A673 (cell line): ENCODE data around the gene ZNF564. TPM values are rescaled to one million over a fixed set of nuclear protein-coding genes. Genes with fewer than 3 reads are reported as not detected.

Experiments used
- BruUV-seq: library from RNA; stranded (reverse); fragments of 400-500 nt; replicated peaks from 2 replicates; lab custom pipeline; 2021; lab: Mats Ljungman, UMichigan
- CTCF ChIA-PET: fragments of 300-600 bp; sonication (Branson Sonifier 250); formaldehyde crosslinking; loops from one replicate; lab custom pipeline; 2022; ENCODE audit warnings: antibody characterized with exemption; lab: Charles Lee
- POLR2A ChIA-PET: fragments of 300-600 bp; sonication (Branson Sonifier 250); formaldehyde crosslinking; loops from one replicate; lab custom pipeline; 2022; ENCODE audit warnings: antibody characterized with exemption; ENCODE audit not compliant: low non-redundant PET; lab: Charles Lee
- DNase-seq: peaks from one replicate; pipeline ENCODE4 v3.0.0-alpha.2; 2015; ENCODE audit warnings: low spot score
- H3K27ac ChIP-seq: fragments of 200-600 bp; sonication (generic); 2 replicates; pipeline ENCODE4 v1.5.1; 2016; ENCODE audit warnings: mixed run types, low read depth, mild to moderate bottlenecking, mixed read lengths, antibody characterized with exemption, low read length; ENCODE audit not compliant: poor library complexity, severe bottlenecking
- H3K27me3 ChIP-seq: fragments of 200-600 bp; sonication (generic); replicated peaks from 2 replicates; pipeline ENCODE4 v1.6.1; 2017; ENCODE audit warnings: mixed run types, low read depth, mild to moderate bottlenecking, mixed read lengths, antibody characterized with exemption, low read length; ENCODE audit not compliant: insufficient read depth, poor library complexity
- H3K36me3 ChIP-seq: fragments of 200-600 bp; sonication (generic); 2 replicates; pipeline ENCODE4 v1.6.1; 2016; ENCODE audit warnings: mixed run types, mild to moderate bottlenecking, mixed read lengths, antibody characterized with exemption, low read length; ENCODE audit not compliant: insufficient read depth, poor library complexity, severe bottlenecking
- H3K4me1 ChIP-seq: fragments of 200-600 bp; sonication (generic); 2 replicates; pipeline ENCODE4 v1.6.1; 2017; ENCODE audit warnings: mixed run types, mild to moderate bottlenecking, mixed read lengths, antibody characterized with exemption, low read length; ENCODE audit not compliant: insufficient read depth, poor library complexity, severe bottlenecking
- H3K4me3 ChIP-seq: fragments of 200-600 bp; sonication (generic); 2 replicates; pipeline ENCODE4 v1.5.1; 2016; ENCODE audit warnings: low read depth, mixed run types, mild to moderate bottlenecking, mixed read lengths, low read length; ENCODE audit not compliant: poor library complexity, severe bottlenecking
- H3K9me3 ChIP-seq: fragments of 200-600 bp; sonication (generic); 2 replicates; pipeline ENCODE4 v1.6.1; 2016; ENCODE audit warnings: mixed run types, low read depth, mild to moderate bottlenecking, mixed read lengths, antibody characterized with exemption, low read length; ENCODE audit not compliant: poor library complexity, severe bottlenecking
- EZH2 ChIP-seq: fragments of 200-600 bp; sonication (generic); IDR thresholded peaks from 2 replicates; pipeline ENCODE4 v1.6.1; 2017; ENCODE audit warnings: borderline replicate concordance, low read depth, mild to moderate bottlenecking, mixed read lengths, antibody characterized with exemption, low read length; ENCODE audit not compliant: poor library complexity, severe bottlenecking
- intact Hi-C: fragments of 100-400 bp; cut with micrococcal nuclease; formaldehyde crosslinking; loops from one replicate; pipeline ENCODE4 v1.10.0; 2022; ENCODE audit not compliant: unreplicated experiment
- total RNA-seq: library from RNA; stranded (reverse); gene quantifications from 2 replicates; pipeline ENCODE4 v1.2.3, GENCODE V29; 2021
- TF ChIP-seq, protein P1 (sequence below): fragments of 300-800, 200-600 bp; sonication (generic); conservative IDR thresholded peaks from 2 replicates; pipeline ENCODE4 v1.5.1; 2017; ENCODE audit warnings: low read depth, mild to moderate bottlenecking, antibody characterized with exemption, low read length, moderate library complexity, mixed read lengths

Gene ZNF564
- total RNA-seq, 1 experiment from 2014 or later: 6.3 TPM

DNA sequence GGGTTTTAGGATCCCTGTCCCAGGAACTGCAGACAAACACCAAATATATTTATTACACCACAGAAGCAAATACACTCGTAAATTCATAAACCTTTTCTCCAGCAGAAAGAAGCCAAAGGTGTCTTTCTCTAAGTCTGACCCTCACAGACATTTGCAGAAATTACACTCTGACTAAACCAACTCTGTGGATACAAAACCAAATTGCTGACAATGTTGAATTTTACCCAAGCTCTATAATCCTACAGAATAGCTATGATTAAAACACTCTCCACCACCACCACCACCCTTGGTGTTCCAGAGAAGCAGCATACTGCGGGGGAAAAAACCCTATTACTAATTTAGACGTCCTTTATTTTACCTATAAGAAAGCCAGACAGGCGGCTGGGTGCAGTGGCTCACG is 5.2 kb downstream of the ZNF564 start:
- BruUV-seq: no TSS peak
- H3K36me3 ChIP-seq: peaks cover 15% of the 10 kb centered on the region

DNA sequence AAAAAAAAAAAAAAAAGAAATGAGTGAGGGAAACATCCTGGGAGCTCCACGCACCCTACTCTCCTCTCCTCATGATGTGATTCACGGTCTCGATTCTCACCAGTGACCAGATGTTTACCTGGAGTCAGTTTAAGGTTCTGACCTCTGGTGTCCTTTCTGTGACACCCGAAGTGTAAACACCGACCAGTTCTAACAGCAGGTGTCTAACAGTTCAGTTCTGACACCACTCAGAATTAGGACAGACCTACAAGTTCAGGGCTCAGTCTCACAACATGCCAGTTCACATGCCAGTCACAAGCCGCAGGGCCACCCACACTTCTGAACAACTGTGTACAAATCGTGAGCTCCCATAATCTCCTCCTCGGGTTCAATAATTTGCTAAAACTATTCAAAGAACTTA is 6.0 kb downstream of the ZNF564 start:
- DNase-seq: no peak
- Histone ChIP-seq H3K36me3 (peaks cover 15% of the 10 kb centered on the region), H3K27me3 (no peaks in the 10 kb centered on the region), H3K27ac (no peak overlapping the region), H3K9me3 (peaks cover 6% of the 10 kb centered on the region), H3K4me3 (no peak overlapping the region), H3K4me1 (no peaks in the 10 kb centered on the region)
- TF ChIP-seq, protein P1, sequence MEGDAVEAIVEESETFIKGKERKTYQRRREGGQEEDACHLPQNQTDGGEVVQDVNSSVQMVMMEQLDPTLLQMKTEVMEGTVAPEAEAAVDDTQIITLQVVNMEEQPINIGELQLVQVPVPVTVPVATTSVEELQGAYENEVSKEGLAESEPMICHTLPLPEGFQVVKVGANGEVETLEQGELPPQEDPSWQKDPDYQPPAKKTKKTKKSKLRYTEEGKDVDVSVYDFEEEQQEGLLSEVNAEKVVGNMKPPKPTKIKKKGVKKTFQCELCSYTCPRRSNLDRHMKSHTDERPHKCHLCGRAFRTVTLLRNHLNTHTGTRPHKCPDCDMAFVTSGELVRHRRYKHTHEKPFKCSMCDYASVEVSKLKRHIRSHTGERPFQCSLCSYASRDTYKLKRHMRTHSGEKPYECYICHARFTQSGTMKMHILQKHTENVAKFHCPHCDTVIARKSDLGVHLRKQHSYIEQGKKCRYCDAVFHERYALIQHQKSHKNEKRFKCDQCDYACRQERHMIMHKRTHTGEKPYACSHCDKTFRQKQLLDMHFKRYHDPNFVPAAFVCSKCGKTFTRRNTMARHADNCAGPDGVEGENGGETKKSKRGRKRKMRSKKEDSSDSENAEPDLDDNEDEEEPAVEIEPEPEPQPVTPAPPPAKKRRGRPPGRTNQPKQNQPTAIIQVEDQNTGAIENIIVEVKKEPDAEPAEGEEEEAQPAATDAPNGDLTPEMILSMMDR: no peak
- no peak for TF ChIP-seq EZH2
- BruUV-seq: no TSS peak
- ChIA-PET CTCF (interaction anchor here (0.5 kb wide), 1 partner anchor 70 kb away, joined by 3 read pairs; no protein-coding TSS in a partner anchor), POLR2A (no interaction called here)
- intact Hi-C loops: no loop called here

More for the DNA sequence above, 5.2 kb downstream of the ZNF564 start:
- TF ChIP-seq, protein P1: no peak
- TF ChIP-seq EZH2: no peak
- H3K4me1 ChIP-seq: no peaks in the 10 kb centered on the region
- CTCF ChIA-PET: no interaction called here
- POLR2A ChIA-PET: no interaction called here
- H3K4me3 ChIP-seq: no peak overlapping the region
- no peak overlapping the region for H3K27ac ChIP-seq
- H3K27me3 ChIP-seq: no peaks in the 10 kb centered on the region
- no peak for DNase-seq
- peaks cover 6% of the 10 kb centered on the region for H3K9me3 ChIP-seq
- intact Hi-C loops: no loop called here

DNA sequence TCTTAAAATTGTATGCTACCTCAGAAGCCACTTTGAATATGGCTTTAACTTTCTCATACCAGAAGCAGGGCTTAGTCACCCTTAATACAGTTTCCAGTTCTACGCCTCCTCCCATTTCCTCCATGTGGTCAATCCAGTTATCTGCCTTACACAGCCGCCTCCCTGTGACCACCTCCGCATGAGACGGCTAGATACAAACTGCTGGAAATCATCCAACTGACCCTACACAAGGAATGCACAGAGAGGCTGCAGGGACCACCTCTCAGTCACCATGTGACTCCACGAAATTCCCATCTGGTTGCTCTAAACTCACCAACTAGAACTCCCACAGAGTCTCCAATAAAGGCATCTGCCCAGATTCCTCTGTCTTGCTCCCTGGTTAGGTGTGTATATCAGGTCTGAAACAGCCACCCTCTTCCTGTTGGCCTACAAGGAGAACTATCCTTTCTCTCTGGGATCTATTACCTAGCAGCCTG is 6.8 kb downstream of the ZNF564 start:
- H3K27ac ChIP-seq: no peak overlapping the region
- CTCF ChIA-PET: no interaction called here
- no peak for DNase-seq
- no peaks in the 10 kb centered on the region for H3K27me3 ChIP-seq
- peaks cover 6% of the 10 kb centered on the region for H3K9me3 ChIP-seq
- intact Hi-C loops: no loop called here
- H3K4me3 ChIP-seq: no peak overlapping the region
- H3K4me1 ChIP-seq: no peaks in the 10 kb centered on the region
- TF ChIP-seq EZH2: no peak
- TF ChIP-seq, protein P1: no peak
- peaks cover 13% of the 10 kb centered on the region for H3K36me3 ChIP-seq
- BruUV-seq: no TSS peak
- POLR2A ChIA-PET: no interaction called here
